Left lobe of liver (tissue), 2 donors: ENCODE data around the gene GSN. TPM values are rescaled to one million over a fixed set of nuclear protein-coding genes. Genes with fewer than 3 reads are reported as not detected.

ENCODE experiments used
- ATAC-seq: fragments of 200-7000 bp; cut with Tn5 transposase; one replicate; pipeline ENCODE4 v1.9.1; 2020; ENCODE audit warnings: mild to moderate bottlenecking, moderate library complexity
- DNase-seq: peaks from one replicate; pipeline ENCODE4 v3.0.0-alpha.2; 2020; ENCODE audit warnings: low spot score
- total RNA-seq: library from RNA; stranded (reverse); gene quantifications from one replicate; pipeline ENCODE4 v1.2.1, GENCODE V29; 2021
- donor health status: DM: no; HTN: no; CAD: no; lungs with moderate emphysema.
- donor health status: DM: no; HTN: yes; CAD: no.

Gene GSN
- total RNA-seq, 1 donor from 2014 or later: 30.8 TPM

DNA sequence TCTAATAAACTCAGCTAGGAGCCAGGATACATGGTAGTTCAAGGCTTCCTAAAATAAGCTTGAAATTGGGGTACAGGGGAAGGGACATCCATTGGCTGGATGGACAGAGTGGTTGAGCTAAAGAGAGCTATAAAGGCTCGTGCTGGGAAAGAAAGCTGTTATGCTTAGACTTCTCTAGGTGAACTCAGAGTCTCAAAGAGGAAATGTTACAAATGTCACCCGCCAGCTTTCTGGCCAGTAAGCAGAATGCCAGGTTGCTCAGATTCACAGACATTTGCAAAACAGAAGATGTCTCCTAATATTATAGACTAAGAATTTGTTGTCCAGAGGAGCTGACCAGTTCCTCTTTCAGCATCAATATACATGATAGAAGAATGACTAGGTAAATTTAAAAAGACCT lies 71.5 kb downstream of the GSN start:
- no peak for ATAC-seq
- DNase-seq: no peak

GRCh38 chr9:121340676-121341392 lies 72.9 kb downstream of the GSN start:
- ATAC-seq (no peak), DNase-seq (no peak)

DNA sequence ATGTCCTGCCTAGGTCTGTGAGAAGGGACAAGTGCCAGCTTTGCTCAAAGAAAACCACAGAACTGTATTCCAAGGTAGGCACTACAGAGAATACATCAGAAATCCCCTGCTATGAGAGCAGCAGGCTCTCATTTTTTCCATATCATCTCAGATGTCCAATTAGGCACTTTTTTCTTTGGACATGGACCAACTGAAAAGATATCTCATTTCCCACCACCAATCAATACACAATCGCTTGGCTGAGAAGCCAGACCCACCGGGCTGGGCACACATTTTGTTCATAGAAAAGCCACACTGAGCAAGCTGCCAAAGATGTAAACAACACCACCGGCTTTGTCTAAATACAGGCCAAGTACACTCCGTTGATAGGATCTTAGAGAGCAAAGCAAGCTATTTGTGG lies 76.2 kb downstream of the GSN start:
- ATAC-seq (no peak), DNase-seq (no peak)

DNA sequence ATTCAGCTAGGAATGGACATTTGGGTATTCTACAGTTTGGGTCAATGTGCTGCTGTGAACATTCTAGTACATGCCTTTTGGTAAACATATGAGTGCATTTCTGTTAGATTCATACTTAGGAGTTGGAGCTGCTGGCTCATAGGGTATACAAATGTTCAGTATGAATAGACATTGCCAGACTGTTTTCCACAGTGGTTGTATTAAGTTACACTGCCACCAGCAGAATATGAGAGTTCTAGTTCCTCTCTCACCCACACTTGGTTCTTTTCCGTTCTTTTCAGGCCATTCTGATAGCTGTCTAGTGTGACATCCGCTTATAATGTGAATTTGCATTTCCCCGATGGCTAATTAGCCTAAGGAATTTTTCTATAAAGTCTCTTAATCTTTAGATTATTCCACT lies 77.1 kb downstream of the GSN start:
- ATAC-seq (no peak), DNase-seq (no peak)

GRCh38 chr9:121348221-121348620 lies 80.3 kb downstream of the GSN start:
- ATAC-seq: no peak
- no peak for DNase-seq

DNA sequence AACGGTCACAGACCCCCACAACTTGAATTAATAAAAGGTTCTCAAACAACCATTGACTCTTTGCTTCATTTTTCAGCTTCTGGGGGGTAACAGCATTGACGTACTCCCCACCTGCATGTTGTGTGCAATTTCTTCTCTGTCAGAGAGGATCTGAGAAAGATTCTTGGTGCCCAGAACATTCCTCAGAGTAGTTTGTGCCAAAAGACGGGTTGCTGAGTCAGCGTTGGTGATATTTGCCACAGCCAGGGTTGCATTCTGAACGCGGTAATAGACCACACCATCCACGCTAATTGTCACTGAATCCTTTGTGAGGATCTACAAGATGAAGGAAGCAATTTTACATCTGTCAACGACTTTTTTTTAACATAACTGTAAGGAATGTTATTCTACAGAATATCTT lies 81.0 kb downstream of the GSN start:
- ATAC-seq (no peak), DNase-seq (no peak)

DNA sequence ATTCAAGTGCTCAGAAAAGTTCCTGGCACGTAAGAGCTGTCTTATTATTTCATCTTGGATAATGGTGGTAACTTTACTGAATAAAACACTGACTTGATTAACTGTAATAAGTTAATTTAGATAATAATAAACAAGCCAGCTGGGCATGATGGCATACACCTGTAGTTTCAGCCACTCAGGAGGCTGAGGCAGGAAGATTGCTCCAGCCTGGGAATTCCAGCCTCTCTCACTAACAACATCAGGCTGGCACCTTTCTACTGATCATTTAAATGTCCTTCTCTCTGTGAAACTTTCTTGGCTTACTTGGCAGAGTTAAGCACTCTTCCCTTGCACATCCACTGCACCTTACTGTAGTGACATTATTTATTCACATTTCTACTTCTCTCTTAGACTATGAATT lies 82.1 kb downstream of the GSN start:
- no peak for DNase-seq
- no peak for ATAC-seq

GRCh38 chr9:121350993-121351561 lies 83.1 kb downstream of the GSN start:
- ATAC-seq (peak; percentile 43), DNase-seq (no peak)

DNA sequence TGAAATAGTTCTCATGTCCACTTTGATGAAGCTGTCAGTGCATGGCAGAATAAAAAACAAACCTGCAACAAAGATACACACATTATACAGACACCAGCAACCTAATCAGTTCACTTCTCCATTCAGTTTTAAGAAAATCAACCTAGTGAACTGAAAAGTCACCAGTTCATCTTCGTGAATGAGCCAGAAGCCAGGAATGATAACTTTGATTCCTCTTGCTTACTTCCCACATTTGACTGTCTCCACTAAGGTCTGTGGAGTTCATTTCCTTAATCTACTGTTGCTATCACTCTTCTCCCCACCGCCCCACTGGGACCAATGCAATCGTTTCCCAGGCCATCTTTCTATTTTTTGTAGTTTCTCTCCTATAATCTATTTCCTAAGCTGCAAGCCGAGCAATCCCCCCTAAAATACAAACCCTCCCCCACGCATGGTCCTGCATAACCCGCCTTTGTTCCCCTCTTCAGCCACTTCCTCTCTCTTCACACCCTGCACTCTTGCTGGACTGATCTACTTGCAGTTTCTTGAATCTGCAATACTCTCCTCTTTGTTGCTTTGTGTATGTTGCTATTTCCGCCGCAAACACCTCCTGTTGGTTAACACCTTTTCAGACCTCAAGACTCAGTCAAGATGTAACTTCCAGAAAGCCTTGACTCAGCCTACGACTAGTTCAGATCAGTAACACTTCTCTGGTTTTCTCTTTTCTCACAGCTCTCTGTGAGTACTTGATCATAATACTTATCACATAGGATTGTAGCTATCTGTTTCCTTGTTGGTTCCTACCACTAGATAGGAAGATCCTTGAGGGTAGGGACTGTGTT lies 85.5 kb downstream of the GSN start:
- ATAC-seq: peak; percentile 43
- DNase-seq: no peak

- peak; percentile 53 for ATAC-seq
- DNase-seq: no peak
These were observed 86.2 kb downstream of the GSN start for GRCh38 chr9:121354141-121354540.

- ATAC-seq (no peak), DNase-seq (no peak)
These were observed 86.8 kb downstream of the GSN start for GRCh38 chr9:121354762-121355161.

- no peak for ATAC-seq
- no peak for DNase-seq
These were observed 89.0 kb downstream of the GSN start for GRCh38 chr9:121357011-121357410.

GRCh38 chr9:121358751-121359150 lies 90.8 kb downstream of the GSN start:
- no peak for DNase-seq
- peak; percentile 37 for ATAC-seq

GRCh38 chr9:121359351-121360294 lies 91.7 kb downstream of the GSN start:
- DNase-seq (no peak), ATAC-seq (no peak)

GRCh38 chr9:121360601-121361374 lies 92.8 kb downstream of the GSN start:
- ATAC-seq: no peak
- DNase-seq: no peak

DNA sequence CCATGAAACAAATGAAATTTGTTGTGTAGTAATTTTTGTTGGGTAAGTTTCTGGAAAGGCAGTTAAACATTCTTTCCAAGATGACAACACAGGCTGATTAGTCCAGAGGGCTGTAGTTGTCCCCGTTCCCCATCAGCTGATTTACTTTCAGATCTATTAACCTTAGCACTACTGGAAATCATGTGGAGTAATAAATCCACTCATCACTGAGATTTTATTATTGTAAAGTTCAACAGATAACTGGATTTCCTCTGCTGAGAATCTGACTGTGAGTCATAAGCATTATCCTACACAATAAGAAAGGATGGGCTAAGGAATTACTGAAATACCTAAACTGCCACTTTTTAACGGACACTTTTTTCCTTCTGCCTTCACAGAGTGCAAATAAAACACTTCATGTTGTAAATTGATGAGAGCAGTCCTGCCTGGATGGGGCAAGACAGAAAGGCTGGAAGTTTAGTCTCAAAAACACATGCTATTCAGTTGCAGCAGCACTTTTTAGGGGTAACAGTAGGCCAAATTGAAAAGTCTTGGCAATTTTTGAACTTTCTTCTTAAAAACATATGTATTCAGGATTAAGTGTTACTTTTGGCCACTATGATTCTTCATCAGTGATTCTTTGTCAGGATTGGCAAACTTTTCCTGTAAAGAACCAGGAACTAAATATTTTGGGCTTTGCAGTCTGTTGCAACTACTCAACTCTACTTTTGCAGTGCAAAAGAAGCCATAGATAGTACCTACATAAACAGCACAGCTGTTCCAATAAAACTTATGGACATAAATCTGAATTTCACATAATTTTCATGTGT lies 95.1 kb downstream of the GSN start:
- DNase-seq (no peak), ATAC-seq (peak; percentile 75)

- no peak for DNase-seq
- peak; percentile 21 for ATAC-seq
These were observed 95.6 kb downstream of the GSN start for GRCh38 chr9:121363622-121363961.

DNA sequence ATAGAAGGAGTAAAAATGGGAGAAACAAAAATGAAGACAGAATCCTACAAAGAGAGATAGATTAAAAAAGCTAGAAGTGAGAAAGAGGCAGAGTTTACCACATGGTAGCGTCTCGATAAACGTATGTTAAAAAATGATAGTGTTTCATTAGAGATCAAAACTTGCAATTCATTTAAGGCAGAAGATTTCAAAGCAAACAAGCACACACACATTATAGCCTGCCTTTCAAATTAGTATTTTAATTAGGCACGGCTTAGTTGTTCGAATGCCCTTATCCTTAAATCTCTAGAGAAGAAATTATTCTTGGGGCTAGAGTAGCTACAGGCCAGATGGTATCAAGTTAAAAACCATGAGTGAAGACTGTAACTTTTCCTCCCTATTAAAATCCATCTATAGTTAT lies 96.1 kb downstream of the GSN start:
- DNase-seq (no peak), ATAC-seq (no peak)

- ATAC-seq: no peak
- DNase-seq: no peak
These were observed 96.9 kb downstream of the GSN start for GRCh38 chr9:121364886-121365285.
